Esophagus squamous epithelium (tissue), 5 donors: ENCODE measurements around the gene OR6B3. TPM values are rescaled to one million over a fixed set of nuclear protein-coding genes. Genes with fewer than 3 reads are reported as not detected.

Experiments used
- DNase-seq: peaks from one replicate; lab custom pipeline; 2025; lab: John Stamatoyannopoulos, UW
- H3K27ac ChIP-seq, 4 donors: fragments of 200-600 bp; sonication (generic); one replicate each; pipeline ENCODE4 v1.5.1; 2016 to 2019; ENCODE audit warnings: mild to moderate bottlenecking in 1 of 4
- H3K27me3 ChIP-seq, 4 donors: fragments of 200-600 bp; sonication (generic); 1 replicate in 3 of 4; 2 replicates in 1 of 4; pipeline versions ENCODE4 v1.5.1 to v1.6.0; 2017 to 2021; ENCODE audit warnings: antibody characterized with exemption in 1 of 4
- H3K36me3 ChIP-seq, 3 donors: fragments of 200-600 bp; sonication (generic); one replicate each; pipeline ENCODE4 v1.5.1; 2016 to 2019
- H3K4me1 ChIP-seq, 3 donors: fragments of 200-600 bp; sonication (generic); one replicate each; pipeline ENCODE4 v1.5.1; 2017 to 2019
- H3K4me3 ChIP-seq, 4 donors: fragments of 200-600 bp; sonication (generic); 1 replicate in 3 of 4; 2 replicates in 1 of 4; pipeline ENCODE4 v1.5.1; 2016 to 2019; ENCODE audit warnings: mild to moderate bottlenecking in 2 of 4, moderate library complexity in 1 of 4
- H3K9me3 ChIP-seq, 3 donors: fragments of 200-600 bp; sonication (generic); one replicate each; pipeline ENCODE4 v1.5.1; 2016 to 2019
- POLR2A ChIP-seq, 4 donors: fragments of 450-650 bp; IDR thresholded peaks; one replicate each; pipeline ENCODE4 v1.6.1; 2017; ENCODE audit warnings: antibody characterized with exemption in 4 of 4, mild to moderate bottlenecking in 4 of 4, moderate library complexity in 3 of 4
- WGBS, 2 donors: methylation state at CpG; one replicate each; pipeline ENCODE4 v1.1.5; 2018; 5-methylcytosine and 5-hydroxymethylcytosine counted together
- intact Hi-C: fragments of 100-400 bp; cut with DNase I; formaldehyde crosslinking; loops from one replicate; pipeline ENCODE4 v1.15.0; 2022
- total RNA-seq, 4 donors: library from RNA; depleted of rRNA; stranded (reverse); fragments of >200 nt; gene quantifications; one replicate each; pipeline ENCODE4 v1.1.0, GENCODE V29; 2016
- TF ChIP-seq, protein P1 (sequence below), 6 experiments: fragments of 450-650 bp in 4 of 6; fragments of 200-600 bp in 2 of 6; sonication (generic) in 2 of 6; IDR thresholded peaks; one replicate each; pipeline ENCODE4 v1.5.1; 2016 to 2019; ENCODE audit warnings: antibody characterized with exemption in 6 of 6, mild to moderate bottlenecking in 4 of 6, moderate library complexity in 4 of 6
- donor health status: DM: yes; HTN: yes; CAD: no.

The OR6B3 gene
- total RNA-seq, 4 donors from 2014 or later, result not detected

DNA sequence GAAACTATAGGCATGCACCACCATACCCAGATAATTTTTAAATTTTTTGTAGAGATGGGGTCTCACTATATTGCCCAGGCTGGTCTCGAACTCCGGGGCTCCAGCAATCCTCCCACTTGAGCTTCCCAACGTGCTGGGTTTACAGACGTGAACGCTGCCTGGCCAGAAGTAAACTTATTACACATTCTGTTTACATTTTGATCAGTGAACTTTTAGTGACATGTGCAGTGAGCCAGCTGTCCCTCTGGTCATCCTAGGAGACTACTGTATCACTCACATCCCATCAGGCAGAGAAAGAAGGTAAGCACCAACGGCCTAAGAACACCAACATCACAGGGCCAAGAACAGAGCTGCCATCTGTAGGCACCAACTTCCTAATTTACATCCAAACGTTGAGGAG lies 50.3 kb downstream of the OR6B3 start:
- no peak for DNase-seq
- WGBS, 2 donors, result 75 to 88% methylated on average over 5 to 7 of the region's 7 CpGs
- Histone ChIP-seq H3K4me1 (no peaks in the 10 kb centered on the region), H3K27me3 (no peaks in the 10 kb centered on the region), H3K36me3 (peaks cover 25 to 100% (median 32%) of the 10 kb centered on the region in 3 donors), H3K4me3 (no peak overlapping the region), H3K9me3 (no peaks in the 10 kb centered on the region), H3K27ac (no peak overlapping the region)
- TF ChIP-seq POLR2A (IDR thresholded peaks at IDR 0.05), result no peak
- TF ChIP-seq, protein P1, sequence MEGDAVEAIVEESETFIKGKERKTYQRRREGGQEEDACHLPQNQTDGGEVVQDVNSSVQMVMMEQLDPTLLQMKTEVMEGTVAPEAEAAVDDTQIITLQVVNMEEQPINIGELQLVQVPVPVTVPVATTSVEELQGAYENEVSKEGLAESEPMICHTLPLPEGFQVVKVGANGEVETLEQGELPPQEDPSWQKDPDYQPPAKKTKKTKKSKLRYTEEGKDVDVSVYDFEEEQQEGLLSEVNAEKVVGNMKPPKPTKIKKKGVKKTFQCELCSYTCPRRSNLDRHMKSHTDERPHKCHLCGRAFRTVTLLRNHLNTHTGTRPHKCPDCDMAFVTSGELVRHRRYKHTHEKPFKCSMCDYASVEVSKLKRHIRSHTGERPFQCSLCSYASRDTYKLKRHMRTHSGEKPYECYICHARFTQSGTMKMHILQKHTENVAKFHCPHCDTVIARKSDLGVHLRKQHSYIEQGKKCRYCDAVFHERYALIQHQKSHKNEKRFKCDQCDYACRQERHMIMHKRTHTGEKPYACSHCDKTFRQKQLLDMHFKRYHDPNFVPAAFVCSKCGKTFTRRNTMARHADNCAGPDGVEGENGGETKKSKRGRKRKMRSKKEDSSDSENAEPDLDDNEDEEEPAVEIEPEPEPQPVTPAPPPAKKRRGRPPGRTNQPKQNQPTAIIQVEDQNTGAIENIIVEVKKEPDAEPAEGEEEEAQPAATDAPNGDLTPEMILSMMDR (IDR thresholded peaks at IDR 0.05), result no peak
- intact Hi-C loops, result no loop called here

DNA sequence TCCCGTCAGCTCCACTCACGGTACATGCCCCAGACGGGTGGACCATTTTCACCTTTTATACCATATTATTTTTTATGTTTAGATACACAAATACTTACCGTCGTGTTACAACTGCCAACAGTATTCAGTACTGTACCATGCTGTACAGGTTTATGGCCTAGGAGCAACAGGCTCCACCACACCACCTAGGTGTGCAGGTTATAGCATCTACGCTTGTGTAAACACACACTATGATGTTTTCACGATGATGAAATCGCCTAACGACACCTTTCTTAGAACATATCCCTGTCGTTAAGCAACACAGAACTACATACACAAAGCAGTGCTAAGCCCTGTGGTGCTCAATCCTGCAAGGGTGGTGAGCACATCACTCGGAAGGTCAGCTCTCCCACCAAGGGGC lies 52.6 kb downstream of the OR6B3 start:
- Histone ChIP-seq H3K4me1 (no peaks in the 10 kb centered on the region), H3K9me3 (no peaks in the 10 kb centered on the region), H3K4me3 (no peak overlapping the region), H3K27me3 (no peaks in the 10 kb centered on the region), H3K36me3 (peaks cover 25 to 90% (median 32%) of the 10 kb centered on the region in 3 donors), H3K27ac (no peak overlapping the region)
- no peak for DNase-seq
- intact Hi-C loops, result no loop called here
- TF ChIP-seq, protein P1 (IDR thresholded peaks at IDR 0.05), result no peak
- no peak for TF ChIP-seq POLR2A (IDR thresholded peaks at IDR 0.05)
- 80 to 88% methylated on average over 11 of the region's 11 CpGs for WGBS, 2 donors

DNA sequence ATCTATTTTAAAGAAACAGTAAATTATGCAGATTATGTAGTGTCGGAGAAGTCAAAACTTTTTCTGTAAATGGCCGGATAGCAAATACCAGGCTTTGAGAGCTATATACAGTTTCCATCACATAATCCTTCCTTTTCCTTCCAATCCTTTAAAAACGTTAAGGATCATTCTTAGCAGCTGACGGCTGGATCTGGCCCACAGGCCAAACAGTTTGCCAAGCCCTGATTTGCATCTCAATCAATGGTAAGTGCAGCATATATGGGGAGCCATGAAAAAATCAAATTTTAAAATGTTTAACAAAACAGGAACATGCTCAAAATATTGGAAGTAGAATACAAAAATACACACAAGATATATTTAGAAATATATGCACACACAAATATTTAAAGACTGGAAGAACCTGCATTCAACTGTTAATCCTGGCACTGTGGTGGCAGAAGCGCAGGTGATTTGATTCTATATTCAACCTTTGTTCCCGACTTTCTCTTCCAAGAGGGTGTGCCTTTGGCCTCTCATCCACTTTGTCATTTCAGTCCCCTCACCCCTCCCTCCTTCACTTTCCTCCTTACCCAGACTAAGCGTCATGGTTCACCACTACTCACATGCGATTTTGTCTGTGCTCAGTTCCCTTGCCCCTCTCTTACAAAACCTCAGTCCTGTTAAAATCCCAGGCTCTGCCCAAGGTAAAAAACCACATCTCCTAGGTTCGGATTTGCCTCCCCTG lies 55.5 kb downstream of the OR6B3 start:
- Histone ChIP-seq H3K9me3 (no peaks in the 10 kb centered on the region), H3K4me3 (no peak overlapping the region), H3K4me1 (no peaks in the 10 kb centered on the region), H3K27ac (no peak overlapping the region), H3K36me3 (peaks cover 15 to 88% (median 15%) of the 10 kb centered on the region in 3 donors), H3K27me3 (no peaks in the 10 kb centered on the region)
- intact Hi-C loops, result no loop called here
- WGBS, 2 donors, result 69 to 71% methylated on average over 9 of the region's 9 CpGs
- no peak for DNase-seq
- TF ChIP-seq, protein P1 (IDR thresholded peaks at IDR 0.05), result no peak
- TF ChIP-seq POLR2A (IDR thresholded peaks at IDR 0.05), result no peak

Other genes starting within 250 kb of the OR6B3 start
- gene NDUFA10, start 28.2 kb downstream of the OR6B3 start, total RNA-seq, result 100 to 1,000 TPM in 2 of 4 donors, 10 to 100 TPM in 2; 62.4 to 259 (median 104) TPM
- not detected for gene OR6B2, start 23.1 kb downstream of the OR6B3 start, total RNA-seq
- 100 to 1,000 TPM; 103 to 225 (median 195) TPM for gene COPS9, start 82.8 kb upstream of the OR6B3 start, total RNA-seq
- gene OTOS, start 87.1 kb upstream of the OR6B3 start, total RNA-seq, result not detected